WTC11 (cell line): ENCODE measurements around the gene SPATA46. TPM values are rescaled to one million over a fixed set of nuclear protein-coding genes. Genes with fewer than 3 reads are reported as not detected.

ENCODE experiments used
- ATAC-seq: fragments of 200-7000 bp; cut with Tn5 transposase; 2 replicates; pipeline ENCODE4 v1.10.0; 2021; ENCODE audit warnings: mild to moderate bottlenecking, moderate library complexity
- CTCF ChIA-PET: fragments of 300-600 bp; sonication (Branson Sonifier 250); formaldehyde crosslinking; loops from one replicate; lab custom pipeline; 2021; ENCODE audit warnings: antibody characterized with exemption; lab: Charles Lee
- POLR2A ChIA-PET: fragments of 350-600 bp; sonication (Branson Sonifier 250); formaldehyde crosslinking; loops from one replicate; lab custom pipeline; 2021; ENCODE audit warnings: antibody characterized with exemption; lab: Charles Lee
- DNase-seq: peaks from one replicate; pipeline ENCODE4 v3.0.0; 2021; ENCODE audit warnings: low spot score
- H3K27ac Mint-ChIP-seq: 2 replicates; pipeline ENCODE4 v1.8.0; 2021; ENCODE audit warnings: mixed read lengths
- H3K27me3 Mint-ChIP-seq: 2 replicates; pipeline ENCODE4 v1.8.0; 2021; ENCODE audit warnings: low read depth, mild to moderate bottlenecking, moderate library complexity, mixed read lengths
- H3K36me3 Mint-ChIP-seq: 2 replicates; pipeline ENCODE4 v1.8.0; 2021; ENCODE audit warnings: mixed read lengths
- H3K4me1 Mint-ChIP-seq: 2 replicates; pipeline ENCODE4 v1.8.0; 2022; ENCODE audit warnings: mixed read lengths
- H3K4me3 Mint-ChIP-seq: 2 replicates; pipeline ENCODE4 v1.8.0; 2021; ENCODE audit warnings: mild to moderate bottlenecking, moderate library complexity, mixed read lengths
- H3K9me3 Mint-ChIP-seq: 2 replicates; pipeline ENCODE4 v1.8.0; 2021; ENCODE audit warnings: mixed read lengths
- ARID4B ChIP-seq: sonication (generic); formaldehyde crosslinking; IDR thresholded peaks from 2 replicates; pipeline ENCODE4 v1.8.0; 2023; ENCODE audit warnings: missing genetic modification reagents, mild to moderate bottlenecking, borderline replicate concordance
- CBFB ChIP-seq: sonication (generic); formaldehyde crosslinking; IDR thresholded peaks from 2 replicates; pipeline ENCODE4 v1.8.1; 2022; ENCODE audit warnings: mild to moderate bottlenecking, low read depth, missing genetic modification reagents
- CDX4 ChIP-seq: fragments of 250-450 bp; sonication (Bioruptor Pico); IDR thresholded peaks from 2 replicates; pipeline ENCODE4 v1.9.0; 2021; ENCODE audit warnings: moderate library complexity, mild to moderate bottlenecking, inconsistent platforms, borderline replicate concordance
- CTCF ChIP-seq: fragments of 200-600 bp; IDR thresholded peaks from 2 replicates; pipeline ENCODE4 v1.8.0; 2022; ENCODE audit warnings: antibody characterized with exemption
- E2F4 ChIP-seq: sonication (generic); formaldehyde crosslinking; IDR thresholded peaks from 2 replicates; pipeline ENCODE4 v1.8.1; 2022; ENCODE audit warnings: low read depth, mild to moderate bottlenecking, moderate library complexity, missing genetic modification reagents, borderline replicate concordance
- E2F5 ChIP-seq: sonication (generic); formaldehyde crosslinking; IDR thresholded peaks from 2 replicates; pipeline ENCODE4 v1.8.1; 2022; ENCODE audit warnings: mild to moderate bottlenecking, moderate library complexity, missing genetic modification reagents
- KAT7 ChIP-seq: sonication (generic); formaldehyde crosslinking; IDR thresholded peaks from 2 replicates; pipeline ENCODE4 v1.8.1; 2023; ENCODE audit warnings: missing genetic modification reagents, mild to moderate bottlenecking, borderline replicate concordance
- MAX ChIP-seq: sonication (generic); formaldehyde crosslinking; IDR thresholded peaks from 2 replicates; pipeline ENCODE4 v1.8.0; 2022; ENCODE audit warnings: mild to moderate bottlenecking, missing genetic modification reagents
- NFE2L1 ChIP-seq: sonication (generic); formaldehyde crosslinking; IDR thresholded peaks from 2 replicates; pipeline ENCODE4 v1.8.1; 2023; ENCODE audit warnings: missing genetic modification reagents
- NFYB ChIP-seq: sonication (generic); formaldehyde crosslinking; conservative IDR thresholded peaks from 2 replicates; pipeline ENCODE4 v1.8.0; 2022; ENCODE audit warnings: low read depth, missing genetic modification reagents
- NR2C2 ChIP-seq: sonication (generic); formaldehyde crosslinking; IDR thresholded peaks from 2 replicates; pipeline ENCODE4 v1.8.0; 2022; ENCODE audit warnings: mild to moderate bottlenecking, missing genetic modification reagents
- TP53 ChIP-seq: sonication (generic); formaldehyde crosslinking; IDR thresholded peaks from 2 replicates; pipeline ENCODE4 v1.8.1; 2023; ENCODE audit warnings: mild to moderate bottlenecking, missing genetic modification reagents
- USF1 ChIP-seq: sonication (generic); formaldehyde crosslinking; IDR thresholded peaks from 2 replicates; pipeline ENCODE4 v1.8.0; 2022; ENCODE audit warnings: mild to moderate bottlenecking, missing genetic modification reagents
- ZNF671 ChIP-seq: fragments of 250-450 bp; sonication (Bioruptor Pico); IDR thresholded peaks from 2 replicates; pipeline ENCODE4 v1.8.0; 2021; ENCODE audit warnings: mild to moderate bottlenecking
- total RNA-seq: library from RNA; stranded (reverse); gene quantifications from 3 replicates; pipeline ENCODE4 v1.2.3, GENCODE V29; 2021

The SPATA46 gene
- total RNA-seq, 1 experiment from 2014 or later, result not detected

GRCh38 chr1:162381941-162382750 is 5.5 kb upstream of the SPATA46 start (continued):
- TF ChIP-seq ARID4B (CRISPR knock-in tag), result no peak
- TF ChIP-seq, all 79 proteins: peak for 0

- TF ChIP-seq KAT7 (no peak), CTCF (no peak), USF1 (no peak), E2F4 (CRISPR knock-in tag) (no peak), NR2C2 (CRISPR knock-in tag) (no peak), CDX4 (no peak), NFE2L1 (CRISPR knock-in tag) (no peak), NFYB (CRISPR knock-in tag) (no peak), MAX (CRISPR knock-in tag) (no peak), TP53 (CRISPR knock-in tag) (no peak), CBFB (no peak), E2F5 (no peak), ZNF671 (no peak)
- no peak within 1 kb of the TSS for H3K27ac Mint-ChIP-seq
- ChIA-PET POLR2A (no interaction called here), CTCF (interaction anchor here (1.6 to 1.8 kb wide), 2 partner anchors 24 to 325 kb away, joined by 6 to 10 read pairs; no protein-coding TSS in a partner anchor)
- no peak for ATAC-seq
- DNase-seq, result no peak
- no peaks in the 10 kb centered on the region for H3K27me3 Mint-ChIP-seq
- H3K36me3 Mint-ChIP-seq, result peaks cover 23% of the 10 kb centered on the region
- no peaks in the 10 kb centered on the region for H3K9me3 Mint-ChIP-seq
- H3K4me3 Mint-ChIP-seq, result no peak within 1 kb of the TSS
- peaks cover 5% of the 10 kb centered on the region; the same call in 1 of the 2 replicates for H3K4me1 Mint-ChIP-seq
Observed at GRCh38 chr1:162381383-162381782, 4.7 kb upstream of the SPATA46 start, which contains the start of gene C1orf226. TSS of gene C1orf226 (plus strand) at chr1:162381728. CDS start at chr1:162381902, 174 bp downstream.
